ENCODE data around the gene POU2AF3.
"Not testable (repeated sequence)": the region's sequence is repeated elsewhere in the genome, so short reads cannot be mapped to it uniquely, and the experiment has no call there.

Gene POU2AF3

GRCh38 chr11:111298413-111299100 is at the start of gene POU2AF3:
Gene POU2AF3 (plus strand): TSS chr11:111298546. CDS start chr11:111298582, 36 bp downstream.
- DNase-seq (ENCODE audit: low read depth in 2 of 2), result no peak

- no peak for DNase-seq (ENCODE audit: low read depth in 2 of 2)
Measured at GRCh38 chr11:111250936-111251335, 47.4 kb upstream of the POU2AF3 start.

GRCh38 chr11:111253131-111253530 is 45.2 kb upstream of the POU2AF3 start:
- DNase-seq (ENCODE audit: low read depth in 2 of 2), result no peak

GRCh38 chr11:111253630-111254029 is 44.7 kb upstream of the POU2AF3 start:
- no peak for DNase-seq (ENCODE audit: low read depth in 2 of 2)

GRCh38 chr11:111258046-111258445 is 40.3 kb upstream of the POU2AF3 start:
- DNase-seq (ENCODE audit: low read depth in 2 of 2), result no peak

- no peak for DNase-seq (ENCODE audit: low read depth in 2 of 2)
Measured at GRCh38 chr11:111259896-111260295, 38.5 kb upstream of the POU2AF3 start.

- DNase-seq (ENCODE audit: low read depth in 2 of 2), result no peak
Measured at GRCh38 chr11:111260811-111261210, 37.5 kb upstream of the POU2AF3 start.

GRCh38 chr11:111264646-111265045 is 33.7 kb upstream of the POU2AF3 start:
- DNase-seq (ENCODE audit: low read depth in 2 of 2), result no peak

- no peak for DNase-seq (ENCODE audit: low read depth in 2 of 2)
Measured at GRCh38 chr11:111265421-111265820, 32.9 kb upstream of the POU2AF3 start.

- DNase-seq (ENCODE audit: low read depth in 2 of 2), result not testable (repeated sequence)
Measured at GRCh38 chr11:111268303-111268702, 30.0 kb upstream of the POU2AF3 start.

GRCh38 chr11:111269146-111269868 is 29.0 kb upstream of the POU2AF3 start:
- no peak for DNase-seq (ENCODE audit: low read depth in 2 of 2)

GRCh38 chr11:111272420-111272819 is 25.9 kb upstream of the POU2AF3 start:
- DNase-seq (ENCODE audit: low read depth in 2 of 2), result no peak

GRCh38 chr11:111282562-111283075 is 15.7 kb upstream of the POU2AF3 start:
- DNase-seq (ENCODE audit: low read depth in 2 of 2), result no peak

- no peak for DNase-seq (ENCODE audit: low read depth in 2 of 2)
Measured at GRCh38 chr11:111283945-111284481, 14.3 kb upstream of the POU2AF3 start.

- no peak for DNase-seq (ENCODE audit: low read depth in 2 of 2)
Measured at GRCh38 chr11:111285189-111286091, 12.9 kb upstream of the POU2AF3 start.

GRCh38 chr11:111291764-111292163 is 6.6 kb upstream of the POU2AF3 start:
- no peak for DNase-seq (ENCODE audit: low read depth in 2 of 2)

- not testable (repeated sequence) for DNase-seq (ENCODE audit: low read depth in 2 of 2)
Measured at GRCh38 chr11:111292408-111292807, 5.9 kb upstream of the POU2AF3 start.

- no peak for DNase-seq (ENCODE audit: low read depth in 2 of 2)
Measured at GRCh38 chr11:111296196-111296595, 2.1 kb upstream of the POU2AF3 start.

- DNase-seq (ENCODE audit: low read depth in 2 of 2), result no peak
Measured at GRCh38 chr11:111297696-111298095, 650 bp upstream of the POU2AF3 start.

GRCh38 chr11:111299101-111300026 is 1.0 kb downstream of the POU2AF3 start:
- DNase-seq (ENCODE audit: low read depth in 2 of 2), result no peak

GRCh38 chr11:111300569-111300968 is 2.2 kb downstream of the POU2AF3 start:
- no peak for DNase-seq (ENCODE audit: low read depth in 2 of 2)
